ENCODE data around the gene PRSS21. TPM values are rescaled to one million over a fixed set of nuclear protein-coding genes. Genes with fewer than 3 reads are reported as not detected.

The PRSS21 gene
- total RNA-seq, 2 donors from 2014 or later, result not detected

- TF ChIP-seq, protein P1, sequence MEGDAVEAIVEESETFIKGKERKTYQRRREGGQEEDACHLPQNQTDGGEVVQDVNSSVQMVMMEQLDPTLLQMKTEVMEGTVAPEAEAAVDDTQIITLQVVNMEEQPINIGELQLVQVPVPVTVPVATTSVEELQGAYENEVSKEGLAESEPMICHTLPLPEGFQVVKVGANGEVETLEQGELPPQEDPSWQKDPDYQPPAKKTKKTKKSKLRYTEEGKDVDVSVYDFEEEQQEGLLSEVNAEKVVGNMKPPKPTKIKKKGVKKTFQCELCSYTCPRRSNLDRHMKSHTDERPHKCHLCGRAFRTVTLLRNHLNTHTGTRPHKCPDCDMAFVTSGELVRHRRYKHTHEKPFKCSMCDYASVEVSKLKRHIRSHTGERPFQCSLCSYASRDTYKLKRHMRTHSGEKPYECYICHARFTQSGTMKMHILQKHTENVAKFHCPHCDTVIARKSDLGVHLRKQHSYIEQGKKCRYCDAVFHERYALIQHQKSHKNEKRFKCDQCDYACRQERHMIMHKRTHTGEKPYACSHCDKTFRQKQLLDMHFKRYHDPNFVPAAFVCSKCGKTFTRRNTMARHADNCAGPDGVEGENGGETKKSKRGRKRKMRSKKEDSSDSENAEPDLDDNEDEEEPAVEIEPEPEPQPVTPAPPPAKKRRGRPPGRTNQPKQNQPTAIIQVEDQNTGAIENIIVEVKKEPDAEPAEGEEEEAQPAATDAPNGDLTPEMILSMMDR (IDR thresholded peaks at IDR 0.05), result no peak
- H3K4me1 ChIP-seq, result peaks cover 3 to 29% of the 10 kb centered on the region in 2 donors
- H3K36me3 ChIP-seq, result peaks cover 77% of the 10 kb centered on the region
- DNase-seq (ENCODE audit: low spot score), result no peak
- H3K4me3 ChIP-seq, result no peak overlapping the region
- H3K27me3 ChIP-seq, result no peaks in the 10 kb centered on the region
- H3K9me3 ChIP-seq, result no peaks in the 10 kb centered on the region
- H3K27ac ChIP-seq, result no peak overlapping the region
These were observed 46.7 kb upstream of the PRSS21 start for GRCh38 chr16:2770057-2770951.

DNA sequence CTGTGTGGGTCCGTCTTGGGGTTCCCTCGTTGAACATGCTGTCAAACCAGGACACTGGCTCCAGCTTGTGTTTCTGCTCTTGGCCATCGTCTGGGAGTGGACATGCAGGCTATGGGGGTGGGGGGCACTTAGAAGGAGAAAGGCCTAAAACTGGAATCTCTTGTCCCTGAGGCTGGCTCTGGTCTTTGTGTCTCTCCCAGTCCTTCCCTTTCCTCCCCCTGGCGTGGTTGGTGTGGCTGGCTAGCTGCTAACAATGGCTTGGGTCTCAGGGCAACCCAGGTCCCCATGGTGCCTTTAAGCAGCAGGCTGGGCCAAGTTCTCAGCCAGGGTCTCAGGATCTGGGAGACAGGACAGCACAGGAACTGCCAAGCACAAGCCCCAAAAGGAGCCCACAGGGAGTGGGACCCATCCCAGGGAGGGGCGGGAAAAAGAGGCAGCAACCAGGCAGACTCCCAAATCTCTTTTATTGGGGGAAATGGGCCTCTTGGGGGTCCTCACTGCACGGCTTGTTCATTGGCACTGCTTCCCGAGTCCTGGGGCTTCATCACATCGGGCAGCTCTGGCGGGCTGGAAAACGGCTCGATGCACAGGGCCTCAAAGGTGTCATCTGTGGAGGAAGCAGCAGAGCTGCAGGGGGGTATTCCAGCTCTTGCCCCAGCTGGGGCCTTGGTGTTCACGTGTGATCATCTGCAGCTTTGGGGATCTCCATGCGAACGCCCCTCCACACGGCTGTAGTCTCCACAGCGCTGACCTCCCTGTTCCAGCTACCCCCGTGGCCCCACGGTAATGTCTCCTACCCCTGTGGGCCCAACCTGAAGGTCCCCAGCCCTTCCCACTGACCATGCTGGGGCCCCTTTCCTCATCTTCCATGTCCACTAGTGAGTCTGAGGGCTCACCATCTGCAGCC, 45.3 kb upstream of the PRSS21 start:
- H3K4me1 ChIP-seq, result peaks cover 3 to 42% of the 10 kb centered on the region in 2 donors

DNA sequence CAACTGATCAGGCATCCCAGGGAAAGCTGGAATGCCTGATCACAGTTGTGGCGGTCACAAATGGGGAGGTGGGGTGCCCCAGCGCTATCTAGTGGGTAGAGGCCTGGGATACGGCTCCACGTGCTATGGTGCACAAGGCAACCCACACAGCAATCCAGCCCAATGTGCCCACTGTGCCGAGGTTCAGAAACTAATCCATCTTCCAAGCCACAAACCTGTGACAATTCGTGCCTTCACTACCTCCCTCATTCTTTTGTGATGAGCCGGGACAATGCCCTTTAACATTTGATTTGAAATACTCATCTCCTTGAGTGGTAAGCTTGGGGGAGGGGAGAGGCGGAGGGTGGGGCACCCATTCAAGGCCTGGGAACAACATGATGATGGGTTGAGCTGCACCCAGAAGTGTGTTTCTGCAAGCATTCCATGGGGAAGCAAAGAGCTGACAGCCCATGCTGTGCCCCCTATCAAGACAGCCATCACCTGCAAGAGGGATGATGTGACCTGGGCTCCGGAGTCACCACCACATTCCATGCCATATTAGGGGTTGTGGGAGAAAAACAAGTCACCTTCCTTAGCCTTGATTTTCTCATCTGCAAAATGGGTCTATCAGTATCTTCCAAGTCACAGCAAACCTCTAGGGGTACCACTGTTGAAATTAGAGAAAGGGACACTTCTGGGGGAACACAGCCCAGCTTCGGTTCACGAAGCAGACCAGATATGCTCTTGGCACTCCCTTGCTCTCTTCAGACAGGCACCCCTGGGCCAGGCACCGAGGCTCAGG, 43.7 kb upstream of the PRSS21 start:
- no peak for DNase-seq (ENCODE audit: low spot score)
- H3K27me3 ChIP-seq, result no peaks in the 10 kb centered on the region
- no peak overlapping the region for H3K4me3 ChIP-seq
- no peaks in the 10 kb centered on the region for H3K9me3 ChIP-seq
- no peak overlapping the region for H3K27ac ChIP-seq
- peaks cover 47% of the 10 kb centered on the region for H3K36me3 ChIP-seq
- TF ChIP-seq, protein P1 (IDR thresholded peaks at IDR 0.05), result no peak
- peaks cover 3 to 32% of the 10 kb centered on the region in 2 donors for H3K4me1 ChIP-seq

More for the DNA sequence above, 45.3 kb upstream of the PRSS21 start:
- no peak overlapping the region for H3K4me3 ChIP-seq
- peaks cover 63% of the 10 kb centered on the region for H3K36me3 ChIP-seq
- no peak for DNase-seq (ENCODE audit: low spot score)
- H3K27me3 ChIP-seq, result no peaks in the 10 kb centered on the region
- H3K9me3 ChIP-seq, result no peaks in the 10 kb centered on the region
- H3K27ac ChIP-seq, result no peak overlapping the region
- TF ChIP-seq, protein P1 (IDR thresholded peaks at IDR 0.05), result no peak

- H3K4me3 ChIP-seq, result no peak overlapping the region
These were observed 42.7 kb upstream of the PRSS21 start for GRCh38 chr16:2774161-2774891.

More at GRCh38 chr16:2774161-2774891, 42.7 kb upstream of the PRSS21 start:
- no peak for DNase-seq (ENCODE audit: low spot score)
- no peaks in the 10 kb centered on the region for H3K9me3 ChIP-seq
- TF ChIP-seq, protein P1 (IDR thresholded peaks at IDR 0.05), result no peak
- H3K27ac ChIP-seq, result no peak overlapping the region
- no peaks in the 10 kb centered on the region for H3K27me3 ChIP-seq
- H3K4me1 ChIP-seq, result peaks cover 3 to 36% of the 10 kb centered on the region in 2 donors
- peaks cover 37% of the 10 kb centered on the region for H3K36me3 ChIP-seq
